OCI-M2 (cell line): ENCODE results near the gene COMMD8.

ENCODE experiments used
- DNase-seq: peaks from one replicate; lab custom pipeline; 2025; ENCODE audit not compliant: unreplicated experiment; lab: John Stamatoyannopoulos, UW

Gene COMMD8

GRCh38 chr4:47473141-47473750 is 9.7 kb upstream of the COMMD8 start:
- DNase-seq, result no peak

- no peak for DNase-seq
Observed at GRCh38 chr4:47471591-47471990, 8.1 kb upstream of the COMMD8 start.

GRCh38 chr4:47471064-47471463 is 7.6 kb upstream of the COMMD8 start:
- no peak for DNase-seq

- no peak for DNase-seq
Observed at GRCh38 chr4:47469951-47470350, 6.4 kb upstream of the COMMD8 start.

GRCh38 chr4:47468706-47469365 is 5.3 kb upstream of the COMMD8 start:
- no peak for DNase-seq

- no peak for DNase-seq
Observed at GRCh38 chr4:47466056-47466785, 2.7 kb upstream of the COMMD8 start.

GRCh38 chr4:47465004-47465403 is 1.5 kb upstream of the COMMD8 start:
- DNase-seq, result no peak

GRCh38 chr4:47462799-47463234 is 685 bp downstream of the COMMD8 start:
- DNase-seq, result no peak

GRCh38 chr4:47451657-47452056 is 11.8 kb downstream of the COMMD8 start:
- DNase-seq, result no peak

- no peak for DNase-seq
Observed at GRCh38 chr4:47444031-47444430, 19.5 kb downstream of the COMMD8 start.

GRCh38 chr4:47442980-47443379 is 20.5 kb downstream of the COMMD8 start:
- DNase-seq, result no peak

- no peak for DNase-seq
Observed at GRCh38 chr4:47434931-47435330, 28.6 kb downstream of the COMMD8 start.

- DNase-seq, result no peak
Observed at GRCh38 chr4:47432749-47433148, 30.8 kb downstream of the COMMD8 start.

GRCh38 chr4:47427935-47428334 is 35.6 kb downstream of the COMMD8 start:
- no peak for DNase-seq

GRCh38 chr4:47425628-47426027 is 37.9 kb downstream of the COMMD8 start:
- DNase-seq, result no peak

- DNase-seq, result no peak
Observed at GRCh38 chr4:47419296-47419695, 44.2 kb downstream of the COMMD8 start.

- no peak for DNase-seq
Observed at GRCh38 chr4:47418147-47418546, 45.4 kb downstream of the COMMD8 start.

- DNase-seq, result no peak
Observed at GRCh38 chr4:47415719-47416118, 47.8 kb downstream of the COMMD8 start.

GRCh38 chr4:47413521-47413920 is 50.0 kb downstream of the COMMD8 start:
- DNase-seq, result no peak

GRCh38 chr4:47410271-47410670 is 53.2 kb downstream of the COMMD8 start:
- no peak for DNase-seq

GRCh38 chr4:47406408-47406807 is 57.1 kb downstream of the COMMD8 start:
- DNase-seq, result no peak
